ENCODE data around the gene KCNK5.

- TF ChIP-seq CTCF (IDR thresholded peaks at IDR 0.05) (no peak), POLR2A (IDR thresholded peaks at IDR 0.05) (no peak)
Observed at GRCh38 chr6:39233333-39233732, 4.1 kb upstream of the KCNK5 start.

All from tibial nerve (tissue), 3 donors.